Measurements from ENCODE around the gene GPRC6A.

DNA sequence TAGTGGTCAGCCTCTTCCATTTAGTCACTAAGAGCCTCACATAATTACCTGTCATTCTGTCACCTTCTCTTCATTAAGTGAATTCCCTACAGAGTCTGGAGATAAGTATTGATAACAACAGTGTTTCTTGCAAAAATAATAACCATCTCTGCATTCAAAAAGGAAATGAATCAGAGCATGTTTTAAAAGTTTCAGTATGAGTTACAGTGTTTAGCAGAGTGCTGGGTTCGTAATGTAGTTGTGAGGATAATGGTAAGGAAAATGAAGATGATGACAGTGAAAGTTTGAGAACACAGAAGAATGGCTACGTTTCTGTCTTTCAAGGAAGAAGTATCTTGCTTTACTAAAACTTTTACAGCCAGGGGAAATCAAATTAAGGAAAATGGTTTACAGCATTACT, 31.3 kb downstream of the GPRC6A start:
- TF ChIP-seq HOXC10 (CRISPR knock-in tag; IDR thresholded peaks at IDR 0.05): no peak
- TF ChIP-seq, protein P1, sequence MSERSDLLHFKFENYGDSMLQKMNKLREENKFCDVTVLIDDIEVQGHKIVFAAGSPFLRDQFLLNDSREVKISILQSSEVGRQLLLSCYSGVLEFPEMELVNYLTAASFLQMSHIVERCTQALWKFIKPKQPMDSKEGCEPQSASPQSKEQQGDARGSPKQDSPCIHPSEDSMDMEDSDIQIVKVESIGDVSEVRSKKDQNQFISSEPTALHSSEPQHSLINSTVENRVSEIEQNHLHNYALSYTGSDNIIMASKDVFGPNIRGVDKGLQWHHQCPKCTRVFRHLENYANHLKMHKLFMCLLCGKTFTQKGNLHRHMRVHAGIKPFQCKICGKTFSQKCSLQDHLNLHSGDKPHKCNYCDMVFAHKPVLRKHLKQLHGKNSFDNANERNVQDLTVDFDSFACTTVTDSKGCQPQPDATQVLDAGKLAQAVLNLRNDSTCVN (tag by site-specific recombination; optimal IDR thresholded peaks at IDR 0.05): no peak
- TF ChIP-seq, protein P2, sequence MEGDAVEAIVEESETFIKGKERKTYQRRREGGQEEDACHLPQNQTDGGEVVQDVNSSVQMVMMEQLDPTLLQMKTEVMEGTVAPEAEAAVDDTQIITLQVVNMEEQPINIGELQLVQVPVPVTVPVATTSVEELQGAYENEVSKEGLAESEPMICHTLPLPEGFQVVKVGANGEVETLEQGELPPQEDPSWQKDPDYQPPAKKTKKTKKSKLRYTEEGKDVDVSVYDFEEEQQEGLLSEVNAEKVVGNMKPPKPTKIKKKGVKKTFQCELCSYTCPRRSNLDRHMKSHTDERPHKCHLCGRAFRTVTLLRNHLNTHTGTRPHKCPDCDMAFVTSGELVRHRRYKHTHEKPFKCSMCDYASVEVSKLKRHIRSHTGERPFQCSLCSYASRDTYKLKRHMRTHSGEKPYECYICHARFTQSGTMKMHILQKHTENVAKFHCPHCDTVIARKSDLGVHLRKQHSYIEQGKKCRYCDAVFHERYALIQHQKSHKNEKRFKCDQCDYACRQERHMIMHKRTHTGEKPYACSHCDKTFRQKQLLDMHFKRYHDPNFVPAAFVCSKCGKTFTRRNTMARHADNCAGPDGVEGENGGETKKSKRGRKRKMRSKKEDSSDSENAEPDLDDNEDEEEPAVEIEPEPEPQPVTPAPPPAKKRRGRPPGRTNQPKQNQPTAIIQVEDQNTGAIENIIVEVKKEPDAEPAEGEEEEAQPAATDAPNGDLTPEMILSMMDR (tag by site-specific recombination; IDR thresholded peaks at IDR 0.05): no peak
- no peak for TF ChIP-seq YY1 (tag by site-specific recombination; IDR thresholded peaks at IDR 0.05)
- TF ChIP-seq ZNF274 (IDR thresholded peaks at IDR 0.05; ENCODE audit: low read length): no peak
- TF ChIP-seq ZNF274 (tag by site-specific recombination; IDR thresholded peaks at IDR 0.05; ENCODE audit: borderline replicate concordance): no peak
- TF ChIP-seq MZF1 (tag by site-specific recombination; IDR thresholded peaks at IDR 0.05; ENCODE audit: borderline replicate concordance): no peak
- no peak for TF ChIP-seq ZNF302 (tag by site-specific recombination; IDR thresholded peaks at IDR 0.05; ENCODE audit: low read depth)
- TF ChIP-seq ZNF121 (tag by site-specific recombination; IDR thresholded peaks at IDR 0.05): no peak
- TF ChIP-seq, protein P3, sequence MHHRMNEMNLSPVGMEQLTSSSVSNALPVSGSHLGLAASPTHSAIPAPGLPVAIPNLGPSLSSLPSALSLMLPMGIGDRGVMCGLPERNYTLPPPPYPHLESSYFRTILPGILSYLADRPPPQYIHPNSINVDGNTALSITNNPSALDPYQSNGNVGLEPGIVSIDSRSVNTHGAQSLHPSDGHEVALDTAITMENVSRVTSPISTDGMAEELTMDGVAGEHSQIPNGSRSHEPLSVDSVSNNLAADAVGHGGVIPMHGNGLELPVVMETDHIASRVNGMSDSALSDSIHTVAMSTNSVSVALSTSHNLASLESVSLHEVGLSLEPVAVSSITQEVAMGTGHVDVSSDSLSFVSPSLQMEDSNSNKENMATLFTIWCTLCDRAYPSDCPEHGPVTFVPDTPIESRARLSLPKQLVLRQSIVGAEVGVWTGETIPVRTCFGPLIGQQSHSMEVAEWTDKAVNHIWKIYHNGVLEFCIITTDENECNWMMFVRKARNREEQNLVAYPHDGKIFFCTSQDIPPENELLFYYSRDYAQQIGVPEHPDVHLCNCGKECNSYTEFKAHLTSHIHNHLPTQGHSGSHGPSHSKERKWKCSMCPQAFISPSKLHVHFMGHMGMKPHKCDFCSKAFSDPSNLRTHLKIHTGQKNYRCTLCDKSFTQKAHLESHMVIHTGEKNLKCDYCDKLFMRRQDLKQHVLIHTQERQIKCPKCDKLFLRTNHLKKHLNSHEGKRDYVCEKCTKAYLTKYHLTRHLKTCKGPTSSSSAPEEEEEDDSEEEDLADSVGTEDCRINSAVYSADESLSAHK (tag by site-specific recombination; IDR thresholded peaks at IDR 0.05): no peak
- no peak for TF ChIP-seq SCRT1 (tag by site-specific recombination; IDR thresholded peaks at IDR 0.05; ENCODE audit: borderline replicate concordance)
- TF ChIP-seq ZNF776 (tag by site-specific recombination; IDR thresholded peaks at IDR 0.05; ENCODE audit: borderline replicate concordance): no peak

Measured in HEK293 (cell line).